GM12874 (cell line): Measurements from ENCODE around the gene GADD45G.

Experiments
- CTCF ChIP-seq: IDR thresholded peaks from 2 replicates; pipeline ENCODE4 v1.5.1; 2011; ENCODE audit warnings: low read depth, mild to moderate bottlenecking, control low read depth, low read length, moderate library complexity; ENCODE audit not compliant: insufficient read depth

GADD45G gene

GRCh38 chr9:89612566-89613278 lies 7.9 kb downstream of the GADD45G start:
- TF ChIP-seq CTCF = no peak

GRCh38 chr9:89613912-89614892 lies 9.4 kb downstream of the GADD45G start:
- TF ChIP-seq CTCF = no peak

- no peak for TF ChIP-seq CTCF
Observed at GRCh38 chr9:89615661-89616060, 10.8 kb downstream of the GADD45G start.

GRCh38 chr9:89616411-89616810 lies 11.6 kb downstream of the GADD45G start:
- no peak for TF ChIP-seq CTCF

GRCh38 chr9:89617978-89618377 lies 13.2 kb downstream of the GADD45G start:
- TF ChIP-seq CTCF = no peak

- no peak for TF ChIP-seq CTCF
Observed at GRCh38 chr9:89619019-89619418, 14.2 kb downstream of the GADD45G start.

- TF ChIP-seq CTCF = no peak
Observed at GRCh38 chr9:89619424-89620138, 14.8 kb downstream of the GADD45G start.
